ENCODE data around the gene RTKN. TPM values are rescaled to one million over a fixed set of nuclear protein-coding genes. Genes with fewer than 3 reads are reported as not detected.

The RTKN gene
- polyA plus RNA-seq, 12 donors: 32.5 to 58.4 (median 47.7) TPM; not detected in 1

DNA sequence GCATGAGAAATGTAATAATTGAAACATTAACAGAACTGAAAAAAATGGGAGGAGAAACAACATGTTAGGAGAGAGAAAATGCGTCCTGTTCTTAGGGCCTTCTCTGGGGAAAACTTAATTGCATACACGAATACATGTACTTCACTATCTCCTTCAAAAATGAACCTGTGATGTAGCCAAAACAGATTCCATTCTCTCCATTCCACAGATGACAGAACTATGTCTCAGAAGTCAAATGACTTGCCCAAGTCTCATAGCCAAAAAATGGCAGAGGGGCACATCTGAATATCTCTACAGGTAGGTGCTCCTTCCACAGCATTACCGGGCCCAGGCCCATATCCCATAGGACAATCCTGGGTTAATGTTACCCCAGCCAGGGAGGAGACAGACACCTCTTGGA lies 57.7 kb downstream of the RTKN start:
- no peak for DNase-seq

DNA sequence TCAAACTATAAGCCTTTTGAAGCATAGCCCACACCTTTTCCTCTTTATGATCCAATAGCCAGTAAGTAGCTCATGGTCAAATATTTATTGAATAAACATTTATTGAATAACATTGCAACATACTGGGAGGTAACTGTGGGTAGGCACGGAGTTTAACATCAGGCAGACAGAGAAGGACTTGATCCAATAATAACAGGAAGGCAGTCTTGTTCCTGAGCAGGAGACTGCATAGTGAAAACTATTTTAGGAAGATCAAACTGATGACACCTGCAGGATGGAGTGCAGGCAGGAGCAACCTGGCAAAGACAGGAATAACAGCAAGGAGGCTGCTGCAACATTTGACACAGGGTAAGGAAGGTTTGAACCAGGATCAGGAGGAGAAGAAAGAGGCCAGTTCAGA lies 58.5 kb downstream of the RTKN start:
- no peak for DNase-seq

DNA sequence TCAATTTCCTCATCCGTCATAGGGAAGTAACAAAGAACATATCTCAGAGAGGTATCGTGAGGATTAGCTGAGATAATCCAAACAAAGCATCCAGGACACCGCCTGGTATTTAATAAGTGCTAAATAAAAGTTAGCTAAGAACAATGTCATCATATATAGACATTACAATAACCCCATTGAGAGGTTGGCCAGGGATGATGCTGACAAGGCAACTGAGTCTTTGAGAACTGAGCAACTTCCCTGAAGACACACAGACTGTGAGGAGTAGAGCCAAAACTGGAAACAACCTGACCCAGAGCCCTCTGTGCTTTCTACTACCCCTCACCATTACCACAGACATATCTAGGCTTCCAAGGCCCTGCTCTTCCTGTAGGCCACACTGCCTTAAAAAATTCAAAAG lies 60.0 kb downstream of the RTKN start:
- DNase-seq: no peak

DNA sequence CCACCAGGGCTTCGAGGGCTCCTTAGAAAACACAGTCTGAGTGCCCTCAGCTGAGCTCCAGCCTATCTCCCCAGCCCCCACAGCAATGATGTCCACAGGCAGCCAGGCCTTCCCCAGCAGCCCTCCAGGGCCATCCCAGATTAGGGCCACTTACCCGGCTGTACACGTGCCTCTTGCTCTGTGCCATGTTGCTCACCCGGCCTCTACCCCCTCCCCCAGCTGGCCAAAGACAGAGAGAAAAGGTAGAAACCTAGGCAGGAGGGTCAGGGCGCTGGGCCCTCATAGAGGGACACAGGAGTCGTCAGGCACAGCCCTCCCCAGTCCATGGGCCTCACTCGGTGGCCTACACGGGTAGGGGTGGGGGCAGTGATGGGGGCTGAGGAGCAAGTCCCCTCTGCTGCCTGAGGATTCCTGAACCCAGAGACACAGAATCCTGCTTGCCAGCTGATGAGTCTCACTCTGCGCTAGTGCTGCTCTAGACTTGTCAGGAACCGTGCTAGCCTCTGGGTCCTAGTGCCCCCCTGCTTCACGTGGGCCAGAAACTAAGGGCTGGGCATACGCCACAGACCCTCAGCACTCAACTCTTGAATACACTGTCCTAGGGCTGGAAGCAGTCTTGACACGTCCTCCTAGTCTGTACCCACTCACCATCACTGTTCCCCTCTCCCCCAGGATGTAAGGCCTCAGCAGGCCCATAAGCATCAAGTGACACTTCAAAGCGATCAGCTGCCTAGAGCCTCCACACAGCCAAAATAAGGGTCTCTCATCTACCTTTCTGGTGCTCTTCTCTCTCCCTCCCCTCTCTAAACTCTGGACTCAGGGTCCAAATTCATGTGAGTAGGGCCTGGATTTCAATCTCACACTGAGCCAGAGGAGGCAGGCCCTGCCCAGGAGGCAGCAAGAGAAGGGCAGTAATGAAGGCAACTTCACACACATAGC lies 61.6 kb downstream of the RTKN start, which contains the start of gene DCTN1:
Gene DCTN1, minus strand, starts transcription at position 461 of the 939 bp plus-strand sequence. Its CDS starts 274 bp downstream, at position 187.
- peak; percentile 66 for DNase-seq

DNA sequence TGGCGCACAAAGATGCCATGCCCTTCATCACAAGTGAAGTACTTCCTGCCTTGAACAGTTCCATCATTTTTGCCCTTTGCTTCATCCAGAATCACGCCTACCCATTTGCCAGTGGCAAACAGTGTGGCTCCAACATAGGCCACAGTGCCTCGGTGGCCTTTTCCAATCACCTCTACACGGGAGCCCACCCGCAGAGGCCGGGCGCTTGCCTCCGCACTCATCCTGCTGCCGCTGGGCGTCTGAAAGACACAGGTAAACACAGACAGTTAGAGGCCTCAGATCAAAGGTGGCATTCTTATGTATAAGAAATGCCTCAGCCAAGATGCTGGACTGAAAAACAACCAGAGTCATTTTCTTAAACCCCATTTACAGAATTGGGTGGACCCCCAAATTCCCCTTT lies 63.7 kb downstream of the RTKN start:
- no peak for DNase-seq

DNA sequence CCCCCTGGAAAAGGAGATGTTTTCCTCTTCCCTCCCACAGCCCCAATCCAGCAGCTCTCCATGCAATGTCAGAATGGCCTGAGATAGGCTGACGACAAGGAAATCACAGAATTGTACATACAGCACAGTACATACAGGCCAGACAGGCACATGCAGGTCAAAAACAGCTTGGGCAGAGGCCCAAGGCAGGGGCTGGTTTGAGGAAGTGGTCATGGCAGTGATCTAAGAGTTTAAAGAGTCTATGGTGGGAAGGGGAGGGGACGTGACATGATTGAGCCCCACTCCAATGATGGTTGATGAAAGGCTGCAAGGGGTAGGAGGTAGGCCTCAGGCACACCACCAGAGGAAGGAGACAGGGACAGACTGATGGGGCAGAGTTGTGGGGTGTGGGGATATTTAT lies 65.9 kb downstream of the RTKN start:
- DNase-seq: no peak

Other genes with a start within 250 kb of the RTKN start
- 10 to 100 TPM in 11 of 12 donors, not detected in 1; 17.3 to 40.7 (median 27.4) TPM for gene MTHFD2, start 243.3 kb downstream of the RTKN start, polyA plus RNA-seq (ENCODE audit: insufficient read length in 12 of 12)
- gene SLC4A5, start 98.5 kb downstream of the RTKN start, polyA plus RNA-seq (ENCODE audit: insufficient read length in 12 of 12): 10 to 100 TPM in 1 of 12 donors, 1 to 10 TPM in 10, not detected in 1; 1.4 to 12.3 (median 2.4) TPM
- gene DCTN1, start 61.6 kb downstream of the RTKN start, polyA plus RNA-seq (ENCODE audit: insufficient read length in 12 of 12): 100 to 1,000 TPM in 4 of 12 donors, 10 to 100 TPM in 7, not detected in 1; 81.5 to 146 (median 93.2) TPM
- gene C2orf81, start 20.3 kb downstream of the RTKN start, polyA plus RNA-seq (ENCODE audit: insufficient read length in 12 of 12): 1 to 10 TPM in 10 of 12 donors, not detected in 2; 1.6 to 3.8 (median 2.0) TPM
- gene WDR54, start 20.2 kb downstream of the RTKN start, polyA plus RNA-seq (ENCODE audit: insufficient read length in 12 of 12): 10 to 100 TPM in 6 of 12 donors, 1 to 10 TPM in 5, not detected in 1; 7.6 to 19.8 (median 10.0) TPM
- gene INO80B, start 13.2 kb upstream of the RTKN start, polyA plus RNA-seq (ENCODE audit: insufficient read length in 12 of 12): 10 to 100 TPM in 11 of 12 donors, not detected in 1; 12.8 to 42.3 (median 16.1) TPM
- 10 to 100 TPM in 11 of 12 donors, not detected in 1; 41.4 to 76.6 (median 52.2) TPM for gene WBP1, start 16.5 kb upstream of the RTKN start, polyA plus RNA-seq (ENCODE audit: insufficient read length in 12 of 12)
- 10 to 100 TPM in 11 of 12 donors, not detected in 1; 25.7 to 85.9 (median 32.7) TPM for gene MOGS, start 23.4 kb upstream of the RTKN start, polyA plus RNA-seq (ENCODE audit: insufficient read length in 12 of 12)
- gene MRPL53, start 30.7 kb upstream of the RTKN start, polyA plus RNA-seq (ENCODE audit: insufficient read length in 12 of 12): 10 to 100 TPM in 11 of 12 donors, not detected in 1; 40.9 to 97.0 (median 56.2) TPM
- gene CCDC142, start 41.1 kb upstream of the RTKN start, polyA plus RNA-seq (ENCODE audit: insufficient read length in 12 of 12): 10 to 100 TPM in 4 of 12 donors, 1 to 10 TPM in 7, not detected in 1; 5.4 to 14.4 (median 8.5) TPM
- 10 to 100 TPM in 11 of 12 donors, not detected in 1; 15.3 to 36.6 (median 19.2) TPM for gene TTC31, start 41.1 kb upstream of the RTKN start, polyA plus RNA-seq (ENCODE audit: insufficient read length in 12 of 12)
- 1 to 10 TPM in 2 of 12 donors, under 1 TPM in 7, not detected in 3; 0.27 to 1.5 (median 0.78) TPM for gene LBX2, start 57.7 kb upstream of the RTKN start, polyA plus RNA-seq (ENCODE audit: insufficient read length in 12 of 12)
- gene PCGF1, start 65.8 kb upstream of the RTKN start, polyA plus RNA-seq (ENCODE audit: insufficient read length in 12 of 12): 10 to 100 TPM in 10 of 12 donors, not detected in 2; 10.4 to 19.6 (median 13.0) TPM
- gene TLX2, start 72.5 kb upstream of the RTKN start, polyA plus RNA-seq (ENCODE audit: insufficient read length in 12 of 12): under 1 TPM in 2 of 12 donors, not detected in 10; 0.08 to 0.43 TPM
- 10 to 100 TPM in 1 of 12 donors, 1 to 10 TPM in 3, under 1 TPM in 3, not detected in 5; 0.08 to 15.4 (median 1.0) TPM for gene DQX1, start 84.3 kb upstream of the RTKN start, polyA plus RNA-seq (ENCODE audit: insufficient read length in 12 of 12)
- 10 to 100 TPM in 11 of 12 donors, not detected in 1; 53.8 to 89.9 (median 64.6) TPM for gene AUP1, start 87.8 kb upstream of the RTKN start, polyA plus RNA-seq (ENCODE audit: insufficient read length in 12 of 12)
- 10 to 100 TPM in 11 of 12 donors, not detected in 1; 20.1 to 30.4 (median 27.9) TPM for gene HTRA2, start 88.0 kb upstream of the RTKN start, polyA plus RNA-seq (ENCODE audit: insufficient read length in 12 of 12)
- gene LOXL3, start 112.0 kb upstream of the RTKN start, polyA plus RNA-seq (ENCODE audit: insufficient read length in 12 of 12): 1 to 10 TPM in 10 of 12 donors, not detected in 2; 6.5 to 9.6 (median 7.5) TPM
- gene DOK1, start 112.8 kb upstream of the RTKN start, polyA plus RNA-seq (ENCODE audit: insufficient read length in 12 of 12): 10 to 100 TPM in 1 of 12 donors, 1 to 10 TPM in 10, not detected in 1; 4.7 to 28.7 (median 6.0) TPM
- 1 to 10 TPM in 1 of 12 donors, under 1 TPM in 5, not detected in 6; 0.08 to 1.4 (median 0.27) TPM for gene M1AP, start 206.4 kb upstream of the RTKN start, polyA plus RNA-seq (ENCODE audit: insufficient read length in 12 of 12)
- 1 to 10 TPM in 10 of 12 donors, not detected in 2; 2.3 to 5.0 (median 3.7) TPM for gene SEMA4F, start 212.3 kb upstream of the RTKN start, polyA plus RNA-seq (ENCODE audit: insufficient read length in 12 of 12)